K562 (cell line): ENCODE measurements around the gene BROX. TPM values are rescaled to one million over a fixed set of nuclear protein-coding genes. Genes with fewer than 3 reads are reported as not detected.

Experiments used
- ATF6 ChIP-seq: sonication (generic); formaldehyde crosslinking; IDR thresholded peaks from 2 replicates; pipeline ENCODE4 v1.4.0; 2020; ENCODE audit warnings: mild to moderate bottlenecking, missing genetic modification reagents
- E2F8 ChIP-seq: fragments of 450-650 bp; IDR thresholded peaks from 2 replicates; pipeline ENCODE4 v1.7.1; 2018; ENCODE audit warnings: mild to moderate bottlenecking, low read depth; ENCODE audit not compliant: partially characterized antibody
- HDAC3 ChIP-seq: fragments of 450-650 bp; IDR thresholded peaks from 2 replicates; pipeline ENCODE4 v1.6.1; 2018; ENCODE audit warnings: borderline replicate concordance, mild to moderate bottlenecking, moderate library complexity; ENCODE audit not compliant: partially characterized antibody
- HNRNPUL1 ChIP-seq: fragments of 200-400 bp; formaldehyde crosslinking; IDR thresholded peaks from 2 replicates; pipeline ENCODE4 v1.6.1; 2017; ENCODE audit warnings: low read length
- LARP7 ChIP-seq: fragments of 450-650 bp; IDR thresholded peaks from 2 replicates; pipeline ENCODE4 v1.6.1; 2016
- MCM3 ChIP-seq: fragments of 450-650 bp; IDR thresholded peaks from 2 replicates; pipeline ENCODE4 v1.6.1; 2016
- MYBL2 ChIP-seq, 2 experiments: fragments of 450-650 bp in 1 of 2; sonication (generic) in 1 of 2; formaldehyde crosslinking in 1 of 2; IDR thresholded peaks; 2 replicates each; pipeline versions ENCODE4 v1.6.1 to v1.8.1; 2017 to 2022; ENCODE audit warnings: borderline replicate concordance in 1 of 2, inconsistent platforms in 1 of 2, low read depth in 1 of 2, mild to moderate bottlenecking in 1 of 2, missing genetic modification reagents in 1 of 2, moderate library complexity in 1 of 2
- NEUROD1 ChIP-seq: fragments of 150-350 bp; IDR thresholded peaks from 2 replicates; pipeline ENCODE4 v1.6.1; 2014; ENCODE audit warnings: borderline replicate concordance, low read length, low read depth; ENCODE audit not compliant: partially characterized antibody
- NR2F6 ChIP-seq: fragments of 450-650 bp; formaldehyde crosslinking; IDR thresholded peaks from 2 replicates; pipeline ENCODE4 v1.4.0; 2020; ENCODE audit warnings: mild to moderate bottlenecking
- POLR2AphosphoS5 ChIP-seq: IDR thresholded peaks from 2 replicates; pipeline ENCODE4 v1.6.1; 2011; ENCODE audit warnings: mild to moderate bottlenecking, low read depth, low read length, moderate library complexity; ENCODE audit not compliant: control insufficient read depth, insufficient read depth
- PURB ChIP-seq: sonication (generic); formaldehyde crosslinking; IDR thresholded peaks from 2 replicates; pipeline ENCODE4 v1.9.0; 2021; ENCODE audit warnings: low read depth, mild to moderate bottlenecking, missing genetic modification reagents
- RFX1 ChIP-seq: fragments of 450-650 bp; IDR thresholded peaks from 2 replicates; pipeline ENCODE4 v1.6.1; 2016; ENCODE audit warnings: mild to moderate bottlenecking, moderate library complexity
- SIN3B ChIP-seq: fragments of 450-650 bp; IDR thresholded peaks from 2 replicates; pipeline ENCODE4 v1.6.1; 2017; ENCODE audit warnings: low read depth, mild to moderate bottlenecking, moderate library complexity
- SMAD2 ChIP-seq: fragments of 150-350 bp; IDR thresholded peaks from 2 replicates; pipeline ENCODE4 v1.6.1; 2014; ENCODE audit warnings: low read depth, mild to moderate bottlenecking, low read length
- SMARCA4 ChIP-seq: fragments of 450-650 bp; IDR thresholded peaks from 2 replicates; pipeline ENCODE4 v1.6.1; 2016
- TSC22D4 ChIP-seq: fragments of 450-650 bp; IDR thresholded peaks from 2 replicates; pipeline ENCODE4 v1.6.1; 2016; ENCODE audit warnings: missing genetic modification characterization, missing biosample characterization, control low read depth
- ZNF695 ChIP-seq: fragments of 450-650 bp; formaldehyde crosslinking; IDR thresholded peaks from 2 replicates; pipeline ENCODE4 v1.4.0; 2020; ENCODE audit warnings: mild to moderate bottlenecking, moderate library complexity
- ZNF764 ChIP-seq: fragments of 250-450 bp; sonication (Bioruptor Pico); IDR thresholded peaks from 2 replicates; pipeline ENCODE4 v1.4.0; 2020; ENCODE audit warnings: low read depth, mild to moderate bottlenecking, moderate library complexity
- polyA plus RNA-seq, 8 experiments: library from polyadenylated mRNA; depleted of rRNA in 4 of 8; stranded (reverse) in 5 of 8; unstranded in 3 of 8; fragments of >200 nt; fragmentation: Nextera tagmentation in 2 of 8; fragmentation: Illumina TruSeq in 1 of 8; extraction: Ambion mirVana in 2 of 8; extraction: Trizol in 1 of 8; gene quantifications; 2 replicates each; pipeline versions ENCODE4 v1.2.1 to v1.2.3, GENCODE V29; 2011 to 2014; ENCODE audit warnings: inconsistent platforms in 1 of 8, missing spikeins in 1 of 8
- total RNA-seq, 7 experiments: library from RNA; depleted of rRNA in 6 of 7; stranded (reverse); fragments of >200 nt in 6 of 7; fragmentation: Illumina TruSeq in 2 of 7; extraction: Trizol in 2 of 7; gene quantifications; 2 replicates each; pipeline versions ENCODE4 v1.2.1 to v1.2.3, GENCODE V29; 2011 to 2021; ENCODE audit warnings: low replicate concordance in 1 of 7
- TF ChIP-seq, protein P1 (sequence below): sonication (generic); formaldehyde crosslinking; IDR thresholded peaks from 2 replicates; pipeline ENCODE4 v1.8.0; 2022; ENCODE audit warnings: missing genetic modification reagents, mild to moderate bottlenecking, borderline replicate concordance
- TF ChIP-seq, protein P2 (sequence below): fragments of 450-650 bp; IDR thresholded peaks from 2 replicates; pipeline ENCODE4 v1.6.1; 2016; ENCODE audit warnings: borderline replicate concordance

BROX gene
- total and polyA plus RNA-seq, 9 of the 15 experiments (the other 6 are each of a cell fraction or from before 2014, with no cell fraction given) = 9.4 to 153 (median 45.1) TPM

DNA sequence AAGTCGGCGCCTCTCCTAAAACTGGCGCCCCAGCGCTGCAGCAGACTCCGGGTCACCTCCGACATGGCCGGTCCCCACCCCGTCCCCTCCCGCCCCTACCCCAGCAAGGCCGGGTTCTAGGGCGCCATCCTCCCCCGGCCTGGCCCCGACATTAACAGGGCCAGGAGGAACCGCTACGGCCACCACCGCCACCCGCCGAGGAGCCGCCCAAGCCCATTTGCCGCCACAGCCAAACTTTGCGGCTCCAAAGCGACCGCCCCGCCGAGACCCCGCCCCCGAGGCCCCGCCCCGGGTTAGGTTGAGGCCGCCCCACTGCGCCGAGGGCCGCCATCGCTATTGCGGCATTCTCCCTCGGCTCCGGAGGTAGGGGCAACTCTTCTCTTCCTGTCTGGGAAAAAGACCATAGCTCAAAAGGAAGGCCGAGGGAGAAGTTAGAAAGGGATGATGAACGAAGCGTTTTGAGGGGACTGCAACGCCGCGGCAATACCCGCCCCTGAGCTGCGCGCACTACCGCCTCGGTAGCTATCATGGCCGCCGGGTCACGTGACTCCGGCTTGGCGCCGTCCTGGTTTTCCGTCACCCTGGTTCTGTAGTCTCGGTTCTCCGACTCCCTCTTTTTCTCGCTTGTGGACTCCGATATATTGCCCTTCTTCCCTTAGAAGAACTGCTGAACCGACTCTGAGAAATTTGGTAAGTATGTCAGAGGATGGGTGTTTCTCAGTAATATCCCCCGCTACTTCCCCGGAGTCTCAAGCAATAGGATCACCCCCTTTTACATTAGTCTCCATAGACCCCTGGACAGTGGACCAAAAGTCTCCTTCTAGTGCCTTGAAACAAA is at the start of gene BROX, which contains the start of gene AIDA (continued):
- peak; percentile 100 for TF ChIP-seq E2F8
- TF ChIP-seq NR2F6 (CRISPR knock-in tag) = no peak
- no peak for TF ChIP-seq HNRNPUL1
- TF ChIP-seq POLR2AphosphoS5 = 0 out of 2 replicates have a peak, but pooled peaks have one; percentile 19
- TF ChIP-seq, protein P1, sequence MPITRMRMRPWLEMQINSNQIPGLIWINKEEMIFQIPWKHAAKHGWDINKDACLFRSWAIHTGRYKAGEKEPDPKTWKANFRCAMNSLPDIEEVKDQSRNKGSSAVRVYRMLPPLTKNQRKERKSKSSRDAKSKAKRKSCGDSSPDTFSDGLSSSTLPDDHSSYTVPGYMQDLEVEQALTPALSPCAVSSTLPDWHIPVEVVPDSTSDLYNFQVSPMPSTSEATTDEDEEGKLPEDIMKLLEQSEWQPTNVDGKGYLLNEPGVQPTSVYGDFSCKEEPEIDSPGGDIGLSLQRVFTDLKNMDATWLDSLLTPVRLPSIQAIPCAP = 0 out of 2 replicates have a peak, but pooled peaks have one; percentile 15
- no peak for TF ChIP-seq PURB
- TF ChIP-seq NEUROD1 = peak; percentile 44
- TF ChIP-seq MYBL2 (IDR thresholded peaks at IDR 0.05; ENCODE audit: low read depth) = peak; percentile 66; the same call in 1 of the 2 replicates
- TF ChIP-seq MYBL2 (CRISPR knock-in tag; IDR thresholded peaks at IDR 0.05; ENCODE audit: borderline replicate concordance) = no peak
- TF ChIP-seq HDAC3 = peak; percentile 17
- no peak for TF ChIP-seq ZNF764 (CRISPR knock-in tag)
- no peak for TF ChIP-seq MCM3
- no peak; the same call in 1 of the 2 replicates for TF ChIP-seq RFX1
- no peak for TF ChIP-seq TSC22D4 (tag)
- no peak for TF ChIP-seq SMARCA4
- no peak for TF ChIP-seq ZNF695 (CRISPR knock-in tag)
- TF ChIP-seq SMAD2 = no peak
- no peak; the same call in 1 of the 2 replicates for TF ChIP-seq ATF6 (CRISPR knock-in tag)
- no peak for TF ChIP-seq LARP7
- peak; percentile 72; the same call in 1 of the 2 replicates for TF ChIP-seq SIN3B
- TF ChIP-seq, protein P2, sequence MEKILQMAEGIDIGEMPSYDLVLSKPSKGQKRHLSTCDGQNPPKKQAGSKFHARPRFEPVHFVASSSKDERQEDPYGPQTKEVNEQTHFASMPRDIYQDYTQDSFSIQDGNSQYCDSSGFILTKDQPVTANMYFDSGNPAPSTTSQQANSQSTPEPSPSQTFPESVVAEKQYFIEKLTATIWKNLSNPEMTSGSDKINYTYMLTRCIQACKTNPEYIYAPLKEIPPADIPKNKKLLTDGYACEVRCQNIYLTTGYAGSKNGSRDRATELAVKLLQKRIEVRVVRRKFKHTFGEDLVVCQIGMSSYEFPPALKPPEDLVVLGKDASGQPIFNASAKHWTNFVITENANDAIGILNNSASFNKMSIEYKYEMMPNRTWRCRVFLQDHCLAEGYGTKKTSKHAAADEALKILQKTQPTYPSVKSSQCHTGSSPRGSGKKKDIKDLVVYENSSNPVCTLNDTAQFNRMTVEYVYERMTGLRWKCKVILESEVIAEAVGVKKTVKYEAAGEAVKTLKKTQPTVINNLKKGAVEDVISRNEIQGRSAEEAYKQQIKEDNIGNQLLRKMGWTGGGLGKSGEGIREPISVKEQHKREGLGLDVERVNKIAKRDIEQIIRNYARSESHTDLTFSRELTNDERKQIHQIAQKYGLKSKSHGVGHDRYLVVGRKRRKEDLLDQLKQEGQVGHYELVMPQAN = peak; percentile 66; the same call in 1 of the 2 replicates
